AG04449 (cell line): Measurements from ENCODE around the gene MTLN.

Experiments used
- CTCF ChIA-PET: fragments of 350-600 bp; formaldehyde crosslinking; extraction: SDS; loops from one replicate; lab custom pipeline; 2021; ENCODE audit warnings: antibody characterized with exemption; lab: Yijun Ruan, JAX
- POLR2A ChIA-PET: fragments of 400-600, 350-600 bp; formaldehyde crosslinking; extraction: SDS; loops from one replicate; lab custom pipeline; 2020; ENCODE audit warnings: antibody characterized with exemption, inconsistent platforms; lab: Yijun Ruan, JAX
- DNase-seq: peaks from one replicate; pipeline ENCODE4 v3.0.0-alpha.2; 2010; ENCODE audit warnings: low read depth, low spot score
- H3K4me3 ChIP-seq: 2 replicates; pipeline ENCODE4 v1.5.1; 2011; ENCODE audit warnings: low read depth, mild to moderate bottlenecking, control low read depth, low read length
- CTCF ChIP-seq: IDR thresholded peaks from one replicate; pipeline ENCODE4 v1.5.1; 2011; ENCODE audit warnings: mild to moderate bottlenecking, moderate library complexity, low read length, control low read depth, inconsistent platforms; ENCODE audit not compliant: insufficient read depth; ENCODE audit errors: missing control alignments

Gene MTLN

GRCh38 chr2:110180036-110180435 is 32.3 kb downstream of the MTLN start:
- DNase-seq = no peak
- no peak for TF ChIP-seq CTCF
- no peak overlapping the region for H3K4me3 ChIP-seq
- CTCF ChIA-PET = interaction anchor here (1.0 to 1.5 kb wide), 3 partner anchors 8 to 25 kb away, joined by 3 to 4 read pairs (median 4); no protein-coding TSS in a partner anchor
- POLR2A ChIA-PET = no interaction called here

- H3K4me3 ChIP-seq = no peak overlapping the region
- no peak for DNase-seq
- CTCF ChIA-PET = interaction anchor here (1.8 kb wide), 1 partner anchor 16 kb away, joined by 4 read pairs; no protein-coding TSS in a partner anchor
- no peak for TF ChIP-seq CTCF
- POLR2A ChIA-PET = no interaction called here
These were observed 38.8 kb downstream of the MTLN start for GRCh38 chr2:110173523-110173922.

GRCh38 chr2:110172506-110172905 is 39.8 kb downstream of the MTLN start:
- H3K4me3 ChIP-seq = no peak overlapping the region
- ChIA-PET CTCF (interaction anchor here (5.0 kb wide), 1 partner anchor 14 kb away, joined by 30 read pairs; no protein-coding TSS in a partner anchor), POLR2A (no interaction called here)
- DNase-seq = no peak
- TF ChIP-seq CTCF = no peak

- POLR2A ChIA-PET = no interaction called here
- no peak for DNase-seq
- H3K4me3 ChIP-seq = no peak overlapping the region
- CTCF ChIA-PET = interaction anchor here (1.3 to 5.0 kb wide), 2 partner anchors 8 to 12 kb away, joined by 4 to 30 read pairs; no protein-coding TSS in a partner anchor
- no peak for TF ChIP-seq CTCF
These were observed 42.2 kb downstream of the MTLN start for GRCh38 chr2:110170102-110170501.

- ChIA-PET POLR2A (no interaction called here), CTCF (interaction anchor here (0.8 to 2.6 kb wide), 3 partner anchors 10 to 19 kb away, joined by 3 to 23 read pairs (median 3); no protein-coding TSS in a partner anchor)
- H3K4me3 ChIP-seq = no peak overlapping the region
- no peak for DNase-seq
- no peak for TF ChIP-seq CTCF
These were observed 44.9 kb downstream of the MTLN start for GRCh38 chr2:110167326-110168000.

- no peak overlapping the region for H3K4me3 ChIP-seq
- ChIA-PET POLR2A (no interaction called here), CTCF (interaction anchor here (2.6 kb wide), 1 partner anchor 9 kb away, joined by 23 read pairs; no protein-coding TSS in a partner anchor)
- TF ChIP-seq CTCF = no peak
- no peak for DNase-seq
These were observed 46.1 kb downstream of the MTLN start for GRCh38 chr2:110166266-110166665.
